IMR-90 (cell line): ENCODE results near the gene PSMB3. TPM values are rescaled to one million over a fixed set of nuclear protein-coding genes. Genes with fewer than 3 reads are reported as not detected.
A peak's percentile ranks its signal among the peaks of the same experiment; 100 is the strongest.

ENCODE experiments used
- ATAC-seq: fragments of 200-7000 bp; cut with Tn5 transposase; 2 replicates; pipeline ENCODE4 v1.9.1; 2020; ENCODE audit warnings: low read depth, mild to moderate bottlenecking, moderate library complexity
- BruUV-seq: library from RNA; stranded (reverse); fragments of 400-500 nt; replicated peaks from 2 replicates; lab custom pipeline; 2021; lab: Mats Ljungman, UMichigan
- CTCF ChIA-PET: fragments of 300-600 bp; formaldehyde crosslinking; extraction: SDS; loops from one replicate; lab custom pipeline; 2021; ENCODE audit warnings: antibody characterized with exemption; lab: Yijun Ruan, JAX
- POLR2A ChIA-PET: fragments of 300-600 bp; sonication (Branson Sonifier 250); formaldehyde crosslinking; loops from one replicate; lab custom pipeline; 2022; ENCODE audit warnings: antibody characterized with exemption; ENCODE audit not compliant: unreplicated experiment; lab: Charles Lee
- DNase-seq: peaks from one replicate; pipeline ENCODE4 v3.0.0; 2013
- H2AFZ ChIP-seq: replicated peaks from 2 replicates; pipeline ENCODE3; 2013; ENCODE audit warnings: low read length, mild to moderate bottlenecking; ENCODE audit not compliant: poor library complexity
- H2AK5ac ChIP-seq: 2 replicates; pipeline ENCODE4 v1.6.1; 2013; ENCODE audit warnings: low read depth, low read length, inconsistent platforms
- H2AK9ac ChIP-seq: replicated peaks from 2 replicates; pipeline ENCODE3; 2013; ENCODE audit warnings: mild to moderate bottlenecking, low read depth, low read length, moderate library complexity; ENCODE audit not compliant: poor library complexity
- H2BK120ac ChIP-seq: 2 replicates; pipeline ENCODE4 v1.6.1; 2013; ENCODE audit warnings: low read depth, low read length, inconsistent platforms
- H2BK15ac ChIP-seq: 3 replicates; pipeline ENCODE4 v1.6.1; 2013; ENCODE audit warnings: low read depth, low read length, inconsistent platforms
- H2BK20ac ChIP-seq: 2 replicates; pipeline ENCODE4 v1.6.1; 2013; ENCODE audit warnings: low read depth, mild to moderate bottlenecking, inconsistent platforms, low read length, moderate library complexity
- H2BK5ac ChIP-seq: 2 replicates; pipeline ENCODE4 v1.6.1; 2013; ENCODE audit warnings: mild to moderate bottlenecking, low read depth, low read length, inconsistent platforms; ENCODE audit not compliant: poor library complexity, severe bottlenecking
- H3K14ac ChIP-seq: replicated peaks from 2 replicates; pipeline ENCODE4 v1.6.1; 2013; ENCODE audit warnings: low read depth, low read length, inconsistent platforms
- H3K18ac ChIP-seq: 2 replicates; pipeline ENCODE4 v1.6.1; 2013; ENCODE audit warnings: low read depth, low read length, control low read depth
- H3K23ac ChIP-seq: 2 replicates; pipeline ENCODE4 v1.6.1; 2013; ENCODE audit warnings: low read depth, low read length, inconsistent platforms
- H3K27ac ChIP-seq: 2 replicates; pipeline ENCODE4 v1.5.1; 2013; ENCODE audit warnings: mild to moderate bottlenecking, control low read depth, low read length; ENCODE audit not compliant: insufficient read depth
- H3K27me3 ChIP-seq: 2 replicates; pipeline ENCODE4 v1.6.1; 2013; ENCODE audit warnings: low read length; ENCODE audit not compliant: control insufficient read depth, insufficient read depth
- H3K36me3 ChIP-seq: 2 replicates; pipeline ENCODE4 v1.6.1; 2013; ENCODE audit warnings: low read length, mixed read lengths; ENCODE audit not compliant: control insufficient read depth, insufficient read depth
- H3K4ac ChIP-seq: 2 replicates; pipeline ENCODE4 v1.6.1; 2013; ENCODE audit warnings: low read depth, low read length, inconsistent platforms
- H3K4me1 ChIP-seq: 2 replicates; pipeline ENCODE4 v1.6.1; 2013; ENCODE audit warnings: low read length, mixed read lengths; ENCODE audit not compliant: control insufficient read depth, insufficient read depth
- H3K4me2 ChIP-seq: 2 replicates; pipeline ENCODE4 v1.6.1; 2013; ENCODE audit warnings: low read depth, mild to moderate bottlenecking, control low read depth, low read length, moderate library complexity
- H3K4me3 ChIP-seq: 2 replicates; pipeline ENCODE4 v1.5.1; 2013; ENCODE audit warnings: low read depth, mild to moderate bottlenecking, control low read depth, low read length, moderate library complexity; ENCODE audit not compliant: insufficient read depth
- H3K56ac ChIP-seq: 2 replicates; pipeline ENCODE4 v1.6.1; 2013; ENCODE audit warnings: low read length, inconsistent platforms; ENCODE audit not compliant: insufficient read depth; ENCODE audit errors: extremely low read depth
- H3K79me1 ChIP-seq, 2 experiments: 2 replicates each; pipeline ENCODE4 v1.6.1; 2013; ENCODE audit warnings: low read length in 2 of 2, inconsistent platforms in 1 of 2, low read depth in 1 of 2
- H3K9ac ChIP-seq: 2 replicates; pipeline ENCODE4 v1.6.1; 2013; ENCODE audit warnings: low read depth, low read length, control low read depth
- H3K9me1 ChIP-seq: 2 replicates; pipeline ENCODE4 v1.6.1; 2013; ENCODE audit warnings: low read length, inconsistent platforms; ENCODE audit not compliant: insufficient read depth
- H3K9me3 ChIP-seq: 2 replicates; pipeline ENCODE4 v1.6.1; 2013; ENCODE audit warnings: low read length; ENCODE audit not compliant: control insufficient read depth, insufficient read depth
- H4K20me1 ChIP-seq: 2 replicates; pipeline ENCODE4 v1.6.1; 2013; ENCODE audit warnings: low read length, inconsistent platforms; ENCODE audit not compliant: insufficient read depth
- H4K5ac ChIP-seq: 2 replicates; pipeline ENCODE4 v1.6.1; 2013; ENCODE audit warnings: mild to moderate bottlenecking, low read depth, low read length, control low read depth
- H4K8ac ChIP-seq, 2 experiments: 2 replicates each; pipeline ENCODE4 v1.6.1; 2013; ENCODE audit warnings: low read depth in 2 of 2, low read length in 2 of 2, control low read depth in 1 of 2, inconsistent platforms in 1 of 2
- H4K91ac ChIP-seq: 2 replicates; pipeline ENCODE4 v1.6.1; 2013; ENCODE audit warnings: low read depth, low read length, inconsistent platforms; ENCODE audit not compliant: insufficient read depth
- CHD1 ChIP-seq: IDR thresholded peaks from 2 replicates; pipeline ENCODE4 v1.6.1; 2012; ENCODE audit warnings: low read depth, low read length, improper control_type of control experiment
- MXI1 ChIP-seq: IDR thresholded peaks from 2 replicates; pipeline ENCODE4 v1.6.1; 2012; ENCODE audit warnings: low read depth, mild to moderate bottlenecking, low read length, moderate library complexity, borderline replicate concordance
- WGBS, 2 experiments: methylation state at CpG; one replicate each; pipeline versions ENCODE4 v1.1.5 to v1.1.7; 2013; ENCODE audit warnings: missing lambda C conversion rate in 2 of 2; ENCODE audit not compliant: insufficient read length in 1 of 2; ENCODE audit errors: extremely low coverage in 2 of 2; 5-methylcytosine and 5-hydroxymethylcytosine counted together
- dilution Hi-C: fragments of 300-500 bp; cut with HindIII; formaldehyde crosslinking; loops from one replicate; pipeline ENCODE4 v1.14.3; 2018; ENCODE audit warnings: low sequenced_read_pairs; ENCODE audit not compliant: unreplicated experiment
- in situ Hi-C: fragments of 300-500 bp; cut with MboI; formaldehyde crosslinking; loops from 3 replicates; pipeline ENCODE4 v1.14.3; 2019; ENCODE audit warnings: low sequenced_read_pairs, inconsistent platforms, mixed read lengths
- intact Hi-C: fragments of 100-400 bp; cut with micrococcal nuclease; formaldehyde crosslinking; loops from 2 replicates; pipeline ENCODE4 v1.10.0; 2022
- polyA plus RNA-seq, 3 experiments: library from polyadenylated mRNA; depleted of rRNA; stranded (reverse); fragments of >200 nt; gene quantifications; 2 replicates each; pipeline ENCODE4 v1.2.3, GENCODE V29; 2012; ENCODE audit warnings: low replicate concordance in 1 of 3
- total RNA-seq: library from RNA; depleted of rRNA; stranded (reverse); fragments of >200 nt; gene quantifications from 2 replicates; pipeline ENCODE4 v1.2.3, GENCODE V29; 2012

PSMB3 gene
- total and polyA plus RNA-seq, 2 of the 4 experiments (the other 2 are of a cell fraction), result 480 to 828 TPM

GRCh38 chr17:38796451-38797157 is 44.1 kb downstream of the PSMB3 start:
- H3K9ac ChIP-seq, result no peak overlapping the region
- H3K36me3 ChIP-seq, result peaks cover 15% of the 10 kb centered on the region
- no peak overlapping the region for H2BK20ac ChIP-seq
- H2AFZ ChIP-seq, result no peak overlapping the region
- dilution Hi-C loops, result no loop called here
- CTCF ChIA-PET, result no interaction called here
- no peak overlapping the region for H4K8ac ChIP-seq
- H3K14ac ChIP-seq, result 0 out of 2 replicates have a peak overlapping the region, but pooled peaks have one; percentile 9
- no peak overlapping the region for H4K91ac ChIP-seq
- no peak for DNase-seq
- H3K4me1 ChIP-seq, result peaks cover 13% of the 10 kb centered on the region
- H3K56ac ChIP-seq, result no peak overlapping the region
- POLR2A ChIA-PET, result no interaction called here
- H3K27ac ChIP-seq, result no peak overlapping the region
- intact Hi-C loops, result loop anchor here (5.0 kb wide), 1 partner anchor 446 kb away; no protein-coding TSS in a partner anchor
- no peak for ATAC-seq
- H2BK5ac ChIP-seq, result no peak overlapping the region
- H3K9me3 ChIP-seq, result no peaks in the 10 kb centered on the region
- H3K27me3 ChIP-seq, result no peaks in the 10 kb centered on the region
- peaks cover 23% of the 10 kb centered on the region for H3K9me1 ChIP-seq
- H2BK15ac ChIP-seq, result no peak overlapping the region
- no TSS peak for BruUV-seq
- no peak overlapping the region for H2BK120ac ChIP-seq
- H3K4me2 ChIP-seq, result peak overlapping the region; percentile 24; the same call in 1 of the 2 replicates
- H2AK9ac ChIP-seq, result no peak overlapping the region
- no peak overlapping the region for H2AK5ac ChIP-seq
- H3K23ac ChIP-seq, result peak overlapping the region; percentile 92; the same call in 1 of the 2 replicates
- no peak for TF ChIP-seq MXI1
- TF ChIP-seq CHD1, result no peak
- H4K20me1 ChIP-seq, result peaks cover 44% of the 10 kb centered on the region
- peaks cover 18 to 62% of the 10 kb centered on the region in 2 experiments for H3K79me1 ChIP-seq
- in situ Hi-C loops, result no loop called here
- 90% methylated on average over 3 of the region's 5 CpGs; no CpG with 5 or more reads in 1 of the 2 experiments for WGBS, 2 experiments
- no peak overlapping the region for H3K4me3 ChIP-seq
- no peak overlapping the region for H3K18ac ChIP-seq
- H4K5ac ChIP-seq, result no peak overlapping the region
- H3K4ac ChIP-seq, result no peak overlapping the region
